Breast epithelium (tissue), 3 donors: ENCODE measurements around the gene RPS21.

ENCODE experiments used
- CTCF ChIP-seq, 3 donors: fragments of 450-650 bp; IDR thresholded peaks; one replicate each; pipeline ENCODE4 v1.5.1; 2016 to 2017; ENCODE audit warnings: antibody characterized with exemption in 3 of 3, mild to moderate bottlenecking in 3 of 3, moderate library complexity in 3 of 3
- POLR2A ChIP-seq: fragments of 450-650 bp; IDR thresholded peaks from one replicate; pipeline ENCODE4 v1.6.1; 2016; ENCODE audit warnings: antibody characterized with exemption, mild to moderate bottlenecking, moderate library complexity

- TF ChIP-seq POLR2A (no peak), CTCF (IDR thresholded peaks at IDR 0.05) (peak; percentile 16 to 60 (median 35))
Measured at GRCh38 chr20:62427172-62428001, 40.5 kb downstream of the RPS21 start, which contains the start of gene RBBP8NL.
